Activated CD4-positive, alpha-beta T cell treated with anti-CD3 and anti-CD28 coated beads, Interleukin-2, amount 50 U/mL, for 16 hours (primary cell): ENCODE results near the gene PLEKHA8.
"Not testable (repeated sequence)": the region's sequence is repeated elsewhere in the genome, so short reads cannot be mapped to it uniquely, and the experiment has no call there.

Source experiments
- DNase-seq: peaks from one replicate; pipeline ENCODE4 v3.0.0-alpha.2; 2020

PLEKHA8 gene

GRCh38 chr7:30068117-30068516, 39.9 kb downstream of the PLEKHA8 start:
- DNase-seq: no peak

- DNase-seq: no peak
Observed at GRCh38 chr7:30069096-30069867, 41.1 kb downstream of the PLEKHA8 start.

GRCh38 chr7:30070052-30070451, 41.8 kb downstream of the PLEKHA8 start:
- DNase-seq: no peak

- no peak for DNase-seq
Observed at GRCh38 chr7:30072735-30073134, 44.5 kb downstream of the PLEKHA8 start.

- DNase-seq: peak; percentile 18
Observed at GRCh38 chr7:30074422-30075030, 46.3 kb downstream of the PLEKHA8 start.

- DNase-seq: no peak
Observed at GRCh38 chr7:30076411-30076810, 48.2 kb downstream of the PLEKHA8 start.

- no peak for DNase-seq
Observed at GRCh38 chr7:30078280-30078679, 50.1 kb downstream of the PLEKHA8 start.

GRCh38 chr7:30079880-30080279, 51.7 kb downstream of the PLEKHA8 start:
- no peak for DNase-seq

GRCh38 chr7:30080818-30081217, 52.6 kb downstream of the PLEKHA8 start:
- DNase-seq: no peak

GRCh38 chr7:30082686-30083085, 54.5 kb downstream of the PLEKHA8 start:
- no peak for DNase-seq

GRCh38 chr7:30083334-30083733, 55.1 kb downstream of the PLEKHA8 start:
- no peak for DNase-seq

- no peak for DNase-seq
Observed at GRCh38 chr7:30084212-30084611, 56.0 kb downstream of the PLEKHA8 start.

- DNase-seq: no peak
Observed at GRCh38 chr7:30086529-30086928, 58.3 kb downstream of the PLEKHA8 start.

- DNase-seq: no peak
Observed at GRCh38 chr7:30087371-30087770, 59.2 kb downstream of the PLEKHA8 start.

- DNase-seq: no peak
Observed at GRCh38 chr7:30088362-30088761, 60.1 kb downstream of the PLEKHA8 start.

GRCh38 chr7:30090111-30090510, 61.9 kb downstream of the PLEKHA8 start:
- DNase-seq: no peak

GRCh38 chr7:30091491-30091912, 63.3 kb downstream of the PLEKHA8 start:
- no peak for DNase-seq

GRCh38 chr7:30091987-30092386, 63.8 kb downstream of the PLEKHA8 start:
- no peak for DNase-seq

GRCh38 chr7:30093420-30093952, 65.3 kb downstream of the PLEKHA8 start:
- no peak for DNase-seq

GRCh38 chr7:30098599-30098998, 70.4 kb downstream of the PLEKHA8 start:
- DNase-seq: not testable (repeated sequence)

- DNase-seq: no peak
Observed at GRCh38 chr7:30102281-30102680, 74.1 kb downstream of the PLEKHA8 start.

- DNase-seq: no peak
Observed at GRCh38 chr7:30104157-30104556, 75.9 kb downstream of the PLEKHA8 start.

- DNase-seq: no peak
Observed at GRCh38 chr7:30112103-30112713, 84.0 kb downstream of the PLEKHA8 start.

GRCh38 chr7:30113144-30113543, 84.9 kb downstream of the PLEKHA8 start:
- DNase-seq: no peak
